ENCODE data around the gene HAGHL. TPM values are rescaled to one million over a fixed set of nuclear protein-coding genes. Genes with fewer than 3 reads are reported as not detected.

The HAGHL gene
- total and polyA plus RNA-seq, 4 donors = 4.1 to 26.7 (median 13.1) TPM

- ATAC-seq (ENCODE audit: insufficient read depth, low FRiP score) (no peak), DNase-seq (no peak)
- no peak overlapping the region for H3K9ac ChIP-seq (ENCODE audit: insufficient read depth in 1 of 2, low read length in 2 of 2)
- H3K4me3 ChIP-seq = no peak overlapping the region
- H3K27me3 ChIP-seq (ENCODE audit: control insufficient read depth in 3 of 3, insufficient read depth in 3 of 3, low read length in 2 of 3) = no peaks in the 10 kb centered on the region
- TF ChIP-seq CTCF (IDR thresholded peaks at IDR 0.05; ENCODE audit: control extremely low read depth, extremely low read depth) = no peak
- 80 to 83% methylated on average over 21 of the region's 21 CpGs for WGBS, 2 donors
- peaks cover 0 to 6% (median 2%) of the 10 kb centered on the region in 5 donors for H3K4me1 ChIP-seq (ENCODE audit: control insufficient read depth in 5 of 5, insufficient read depth in 5 of 5, low read length in 5 of 5)
- H3K27ac ChIP-seq (ENCODE audit: low read depth in 1 of 2, low read length in 1 of 2) = no peak overlapping the region
- H3K36me3 ChIP-seq (ENCODE audit: control insufficient read depth in 4 of 4, insufficient read depth in 4 of 4, low read length in 4 of 4) = no peaks in the 10 kb centered on the region
- no peaks in the 10 kb centered on the region for H3K9me3 ChIP-seq (ENCODE audit: control insufficient read depth in 4 of 4, insufficient read depth in 3 of 4, low read length in 3 of 4)
Observed at GRCh38 chr16:763369-764183, 36.7 kb downstream of the HAGHL start.

- H3K27ac ChIP-seq (ENCODE audit: low read depth in 1 of 2, low read length in 1 of 2) = no peak overlapping the region
- H3K9me3 ChIP-seq (ENCODE audit: control insufficient read depth in 4 of 4, insufficient read depth in 3 of 4, low read length in 3 of 4) = no peaks in the 10 kb centered on the region
- ATAC-seq (ENCODE audit: insufficient read depth, low FRiP score) (no peak), DNase-seq (no peak)
- 77 to 86% methylated on average over 20 of the region's 20 CpGs for WGBS, 2 donors
- no peak for TF ChIP-seq CTCF (IDR thresholded peaks at IDR 0.05; ENCODE audit: control extremely low read depth, extremely low read depth)
- H3K36me3 ChIP-seq (ENCODE audit: control insufficient read depth in 4 of 4, insufficient read depth in 4 of 4, low read length in 4 of 4) = no peaks in the 10 kb centered on the region
- no peak overlapping the region for H3K4me3 ChIP-seq
- H3K9ac ChIP-seq (ENCODE audit: insufficient read depth in 1 of 2, low read length in 2 of 2) = no peak overlapping the region
- no peaks in the 10 kb centered on the region for H3K27me3 ChIP-seq (ENCODE audit: control insufficient read depth in 3 of 3, insufficient read depth in 3 of 3, low read length in 2 of 3)
- H3K4me1 ChIP-seq (ENCODE audit: control insufficient read depth in 5 of 5, insufficient read depth in 5 of 5, low read length in 5 of 5) = peaks cover 0 to 9% (median 2%) of the 10 kb centered on the region in 5 donors
Observed at GRCh38 chr16:764184-764750, 37.4 kb downstream of the HAGHL start.

- 90 to 92% methylated on average over 38 of the region's 38 CpGs for WGBS, 2 donors
- Histone ChIP-seq H3K4me1 (ENCODE audit: control insufficient read depth in 5 of 5, insufficient read depth in 5 of 5, low read length in 5 of 5) (peaks cover 0 to 7% (median 1%) of the 10 kb centered on the region in 5 donors), H3K4me3 (no peak overlapping the region), H3K36me3 (ENCODE audit: control insufficient read depth in 4 of 4, insufficient read depth in 4 of 4, low read length in 4 of 4) (no peaks in the 10 kb centered on the region), H3K27ac (ENCODE audit: low read depth in 1 of 2, low read length in 1 of 2) (no peak overlapping the region), H3K9me3 (ENCODE audit: control insufficient read depth in 4 of 4, insufficient read depth in 3 of 4, low read length in 3 of 4) (no peaks in the 10 kb centered on the region), H3K27me3 (ENCODE audit: control insufficient read depth in 3 of 3, insufficient read depth in 3 of 3, low read length in 2 of 3) (no peaks in the 10 kb centered on the region), H3K9ac (ENCODE audit: insufficient read depth in 1 of 2, low read length in 2 of 2) (no peak overlapping the region)
- TF ChIP-seq CTCF (IDR thresholded peaks at IDR 0.05; ENCODE audit: control extremely low read depth, extremely low read depth) = no peak
- DNase-seq (no peak), ATAC-seq (ENCODE audit: insufficient read depth, low FRiP score) (no peak)
Observed at GRCh38 chr16:764848-765487, 38.1 kb downstream of the HAGHL start.

Measured in lung (tissue), 12 donors.